DMS153 treated with DMSO at 0.1 percent for 48 hours (cell line): Measurements from ENCODE around the gene PIK3CB.
"Not testable (repeated sequence)": the region's sequence is repeated elsewhere in the genome, so short reads cannot be mapped to it uniquely, and the experiment has no call there.

Source experiments
- DNase-seq: peaks from one replicate; lab custom pipeline; 2025; ENCODE audit not compliant: unreplicated experiment; lab: John Stamatoyannopoulos, UW

Gene PIK3CB

DNA sequence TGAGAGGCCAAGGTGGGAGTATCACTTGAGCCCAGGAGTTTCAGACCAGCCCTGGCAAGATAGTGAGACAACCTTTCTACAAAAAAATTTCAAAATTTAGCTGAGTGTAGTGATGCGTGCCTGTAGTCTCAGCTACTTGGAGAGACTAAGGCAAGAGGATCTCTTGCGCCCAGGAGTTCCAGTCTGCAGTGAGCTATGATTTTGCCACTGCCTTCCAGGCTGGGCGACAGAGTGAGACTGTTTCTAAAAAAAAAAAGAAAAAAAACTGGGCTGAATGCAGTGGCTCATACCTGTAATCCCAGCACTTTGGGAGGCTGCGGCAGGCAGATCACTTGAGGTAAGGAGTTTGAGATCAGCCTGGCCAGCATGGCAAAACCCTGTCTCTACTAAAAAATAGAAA, 14.0 kb upstream of the PIK3CB start:
- no peak for DNase-seq

DNA sequence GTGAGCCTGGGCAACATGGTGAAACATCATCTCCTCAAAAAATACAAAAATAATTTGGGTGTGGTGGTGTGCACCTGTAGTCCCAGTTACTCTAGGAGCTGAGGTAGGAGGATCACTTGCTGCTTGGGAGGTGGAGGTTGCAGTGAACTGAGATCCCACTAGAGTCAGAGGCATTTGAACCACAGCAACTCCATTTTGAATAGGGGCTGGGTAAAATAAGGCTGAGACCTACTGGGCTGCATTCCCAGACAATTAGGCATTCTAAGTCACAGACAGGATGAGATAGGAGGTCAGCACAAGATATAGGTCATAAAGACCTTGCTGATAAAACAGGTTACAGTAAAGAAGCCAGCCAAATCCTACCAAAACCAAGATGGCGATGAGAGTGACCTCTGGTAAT, 12.1 kb upstream of the PIK3CB start:
- DNase-seq: not testable (repeated sequence)

DNA sequence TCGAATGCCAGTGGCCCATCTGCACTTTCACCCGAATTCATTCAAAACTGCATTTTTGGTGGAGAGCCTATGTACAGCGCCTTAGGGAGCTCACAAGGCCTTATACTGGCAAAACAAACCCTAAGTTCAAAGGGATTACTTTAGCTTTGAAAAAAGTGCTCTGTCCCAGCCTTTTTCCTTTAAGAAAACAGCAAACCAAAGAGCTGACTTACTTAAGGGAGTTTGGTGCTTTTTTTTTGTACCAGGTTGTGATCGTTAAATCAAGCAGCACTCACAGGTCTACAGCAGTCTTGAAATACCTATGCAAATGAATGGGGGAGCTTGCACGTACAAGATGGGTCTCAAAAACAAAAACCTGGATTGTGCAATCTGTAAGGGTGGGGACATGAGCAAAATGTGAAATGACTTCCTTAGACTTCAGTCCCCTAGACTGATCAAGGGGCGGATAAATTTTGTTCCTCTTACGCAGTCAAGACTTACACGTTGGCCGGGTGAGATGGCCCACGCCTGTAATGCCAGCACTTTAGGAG, 11.6 kb upstream of the PIK3CB start:
- DNase-seq: no peak

DNA sequence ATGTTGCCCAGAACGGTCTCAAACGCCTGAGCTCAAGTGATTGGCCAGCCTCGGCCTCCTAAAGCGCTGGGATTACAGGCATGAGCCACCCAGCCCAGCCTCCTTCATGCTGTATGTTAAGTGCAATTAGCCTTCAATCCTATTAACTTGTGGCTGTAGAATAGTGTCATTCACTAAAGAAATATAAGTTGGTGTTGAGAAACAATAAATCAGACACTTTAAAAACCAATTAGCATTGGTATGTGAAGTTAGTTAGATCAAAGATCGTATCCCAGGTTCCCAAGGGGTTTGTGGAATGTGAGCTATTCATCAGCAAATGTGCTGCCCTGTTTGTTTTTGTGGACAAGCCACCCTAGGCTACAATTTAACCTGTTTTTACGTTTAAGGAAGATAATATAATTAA, 11.0 kb upstream of the PIK3CB start:
- DNase-seq: no peak

- DNase-seq: no peak
Observed at GRCh38 chr3:138845181-138845601, 10.5 kb upstream of the PIK3CB start.

- DNase-seq: no peak
Observed at GRCh38 chr3:138842483-138843188, 7.9 kb upstream of the PIK3CB start.

DNA sequence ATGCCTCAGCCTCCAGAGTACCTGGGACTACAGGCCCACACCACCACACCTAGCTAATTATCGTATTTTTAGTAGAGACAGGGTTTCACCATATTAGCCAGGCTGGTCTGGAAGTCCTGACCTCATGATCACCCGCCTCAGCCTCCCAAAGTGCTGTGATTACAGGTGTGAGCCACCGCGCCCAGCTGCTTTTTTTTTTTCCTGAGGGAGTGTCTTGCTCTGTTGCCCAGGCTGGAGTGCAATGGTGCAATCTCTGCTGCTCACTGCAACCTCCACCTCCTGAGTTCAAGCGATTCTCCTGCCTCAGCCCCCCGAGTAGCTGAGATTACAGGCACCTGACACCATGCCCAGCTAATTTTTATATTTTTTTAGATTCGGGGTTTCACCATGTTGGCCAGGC, 3.7 kb upstream of the PIK3CB start:
- not testable (repeated sequence) for DNase-seq

GRCh38 chr3:138835846-138836245, 1.1 kb upstream of the PIK3CB start:
- DNase-seq: not testable (repeated sequence)

DNA sequence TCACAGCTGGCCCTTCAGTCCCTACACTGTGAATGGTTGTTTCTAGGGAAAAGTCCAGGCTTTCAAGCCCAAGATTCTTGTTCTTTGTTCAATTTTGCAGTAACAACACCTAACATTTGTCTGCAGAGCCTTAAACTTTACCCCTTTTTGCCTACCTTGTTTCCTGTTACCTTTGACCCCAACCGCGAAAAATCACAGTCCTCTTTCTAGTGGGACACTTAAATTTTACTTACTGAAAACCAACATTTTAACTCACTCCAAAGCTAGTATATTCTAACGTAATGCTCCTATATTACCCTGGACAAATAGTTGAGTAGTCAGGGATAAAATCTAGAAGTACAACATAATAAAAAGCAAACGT, 649 bp upstream of the PIK3CB start:
- DNase-seq: no peak

GRCh38 chr3:138833899-138834595, 681 bp downstream of the PIK3CB start:
- peak; percentile 32 for DNase-seq

DNA sequence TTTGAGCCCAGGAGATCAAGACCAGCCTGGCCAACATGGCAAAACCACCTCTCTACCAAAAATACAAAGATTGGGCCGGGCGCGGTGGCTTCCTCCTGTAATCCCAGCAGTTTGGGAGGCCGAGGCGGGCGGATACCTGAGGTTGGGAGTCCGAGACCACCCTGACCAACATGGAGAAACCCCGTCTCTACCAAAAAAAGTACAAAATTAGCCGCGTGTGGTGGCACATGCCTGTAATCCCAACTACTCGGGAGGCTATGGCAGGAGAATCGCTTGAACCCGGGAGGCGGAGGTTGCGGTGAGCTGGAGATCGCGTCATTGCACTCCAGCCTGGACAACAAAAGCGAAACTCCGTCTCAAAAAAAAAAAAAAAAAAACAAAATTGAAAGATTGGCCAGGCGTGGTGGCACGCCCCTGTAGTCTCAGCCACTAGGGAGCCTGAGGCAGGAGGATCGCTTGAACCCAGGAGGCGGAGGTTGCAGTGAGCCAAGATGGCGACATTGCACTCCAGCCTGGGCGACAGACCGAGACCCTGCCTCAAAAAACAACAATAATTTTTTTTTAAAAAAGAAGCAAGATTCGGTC, 2.2 kb downstream of the PIK3CB start:
- not testable (repeated sequence) for DNase-seq

DNA sequence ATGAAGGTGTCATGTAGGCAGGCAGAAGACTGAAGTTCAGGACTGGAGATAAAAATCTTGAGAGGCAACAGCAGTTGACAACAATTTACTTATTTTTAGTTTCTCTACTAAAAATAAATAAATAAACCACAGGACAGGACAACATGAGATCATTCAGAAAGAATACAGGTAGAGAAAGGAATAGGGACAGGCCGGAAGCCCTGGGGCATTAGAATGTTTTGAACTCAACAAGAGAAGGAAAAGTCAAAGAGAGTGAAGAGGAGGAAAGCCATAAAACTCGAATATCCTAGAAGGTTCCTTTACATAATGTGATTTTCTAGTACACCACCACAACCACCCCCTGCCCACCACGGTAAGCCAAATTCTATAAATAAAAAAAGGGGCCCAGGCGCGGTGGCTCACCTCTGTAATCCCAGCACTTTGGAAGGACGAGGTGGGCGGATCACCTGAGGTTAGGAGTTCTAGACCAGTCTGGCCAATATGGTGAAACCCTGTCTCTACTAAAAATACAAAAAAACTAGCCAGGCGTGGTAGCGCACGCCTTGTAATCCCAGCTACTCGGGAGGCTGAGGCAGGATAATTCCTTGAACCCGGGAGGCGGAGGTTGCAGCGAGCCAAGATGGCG, 4.7 kb downstream of the PIK3CB start:
- no peak for DNase-seq

DNA sequence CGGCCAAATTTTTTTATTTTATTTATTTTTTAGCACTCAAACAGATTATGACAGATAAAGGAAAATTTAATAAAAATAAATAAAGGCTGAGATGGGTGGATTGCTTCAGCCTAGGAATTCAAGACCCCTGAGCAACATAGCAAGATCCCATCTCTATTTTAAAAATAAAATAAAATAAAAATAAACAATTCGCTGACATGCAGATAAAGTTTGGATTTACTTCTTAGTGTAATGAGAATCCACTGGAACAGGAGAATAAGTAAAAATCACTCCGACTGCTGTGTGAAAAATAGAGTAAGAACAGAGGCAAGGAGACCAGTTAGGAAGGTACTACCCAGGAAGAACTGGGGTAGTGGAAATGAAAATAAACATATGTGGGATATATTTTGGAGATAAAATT, 5.6 kb downstream of the PIK3CB start:
- DNase-seq: no peak

DNA sequence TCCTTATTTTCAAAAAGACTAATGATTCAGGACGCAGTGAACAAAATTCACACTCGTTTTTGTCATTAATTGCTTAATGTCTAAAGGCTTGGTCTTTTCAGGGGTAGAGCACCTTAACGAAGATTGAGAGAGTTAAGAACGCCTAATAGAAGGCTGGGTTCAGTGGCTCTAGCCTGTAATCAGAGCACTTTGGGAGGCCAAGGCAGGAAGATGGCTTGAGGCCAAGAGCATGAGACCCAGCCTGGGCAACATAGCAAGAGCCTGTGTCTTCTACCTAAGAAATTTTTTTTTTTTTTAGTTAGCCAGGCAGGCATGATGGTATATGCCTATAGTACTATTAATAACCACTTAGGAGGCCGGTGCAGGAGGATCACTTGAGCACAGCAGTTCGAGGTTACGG, 7.5 kb downstream of the PIK3CB start:
- no peak for DNase-seq

- no peak for DNase-seq
Observed at GRCh38 chr3:138825336-138825735, 9.4 kb downstream of the PIK3CB start.

- DNase-seq: no peak
Observed at GRCh38 chr3:138824114-138824506, 10.6 kb downstream of the PIK3CB start.

DNA sequence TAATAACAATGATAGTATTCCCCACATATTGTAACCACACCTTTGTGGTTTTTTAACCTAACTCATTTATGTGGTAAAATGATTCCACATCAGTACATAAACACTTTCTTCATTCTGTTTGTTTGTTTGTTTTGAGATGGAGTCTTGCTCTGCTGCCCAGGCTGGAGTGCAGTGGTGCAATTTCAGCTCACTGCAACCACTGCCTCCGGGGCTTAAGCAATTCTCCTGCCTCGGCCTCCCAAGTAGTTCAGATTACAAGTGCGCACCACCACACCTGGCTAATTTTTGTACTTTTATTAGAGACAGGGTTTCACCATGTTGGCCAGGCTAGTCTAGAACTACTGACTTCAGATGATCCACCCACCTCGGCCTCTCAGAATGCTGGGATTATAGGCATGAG, 14.3 kb downstream of the PIK3CB start:
- not testable (repeated sequence) for DNase-seq

GRCh38 chr3:138818185-138818860, 16.4 kb downstream of the PIK3CB start:
- DNase-seq: no peak

GRCh38 chr3:138817695-138818094, 17.0 kb downstream of the PIK3CB start:
- DNase-seq: no peak

GRCh38 chr3:138812806-138813205, 21.9 kb downstream of the PIK3CB start:
- no peak for DNase-seq
